GM19238 (cell line): ENCODE results near the gene CDH13.

Source experiments
- DNase-seq: peaks from one replicate; pipeline ENCODE4 v3.0.0; 2011; ENCODE audit warnings: low spot score; ENCODE audit not compliant: insufficient read length

Gene CDH13

DNA sequence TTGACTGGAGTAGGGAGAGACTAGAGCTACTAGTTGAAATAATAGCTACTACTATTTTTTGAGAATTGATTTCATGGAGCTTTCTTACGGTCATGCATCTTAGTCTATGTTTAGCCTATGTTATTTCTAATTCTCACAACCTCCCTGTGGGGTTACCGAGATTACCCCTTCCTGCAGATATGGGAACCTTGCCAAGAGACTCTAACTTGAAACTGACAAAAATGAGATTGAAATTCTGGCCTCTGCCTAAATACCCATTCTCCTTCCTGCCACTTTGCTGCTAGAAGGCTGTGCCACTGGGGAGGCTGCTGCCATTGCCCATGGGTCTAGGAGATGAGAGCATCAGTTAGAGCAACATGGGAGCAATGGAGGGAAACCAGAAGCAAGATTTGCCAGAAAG, 410.3 kb downstream of the CDH13 start:
- DNase-seq, result no peak

DNA sequence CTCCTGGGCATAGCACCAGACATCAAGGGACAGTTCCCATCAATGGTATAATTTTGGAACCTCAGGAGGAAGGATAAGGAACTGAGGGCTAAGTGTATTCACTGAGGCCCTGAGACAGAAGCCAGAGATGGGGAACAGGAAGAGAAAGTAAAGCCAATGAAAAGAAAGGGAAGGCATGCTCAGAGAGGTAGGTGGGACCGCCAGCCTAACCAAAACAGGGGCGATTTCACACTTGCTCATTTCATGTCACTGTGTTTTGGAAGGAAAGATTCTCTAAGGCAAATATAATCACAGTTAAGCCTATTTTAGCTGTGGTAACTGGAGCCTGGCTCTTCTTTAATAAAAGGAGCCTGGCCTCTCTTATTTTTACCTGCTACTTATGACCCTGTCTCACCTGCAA, 411.1 kb downstream of the CDH13 start:
- no peak for DNase-seq

DNA sequence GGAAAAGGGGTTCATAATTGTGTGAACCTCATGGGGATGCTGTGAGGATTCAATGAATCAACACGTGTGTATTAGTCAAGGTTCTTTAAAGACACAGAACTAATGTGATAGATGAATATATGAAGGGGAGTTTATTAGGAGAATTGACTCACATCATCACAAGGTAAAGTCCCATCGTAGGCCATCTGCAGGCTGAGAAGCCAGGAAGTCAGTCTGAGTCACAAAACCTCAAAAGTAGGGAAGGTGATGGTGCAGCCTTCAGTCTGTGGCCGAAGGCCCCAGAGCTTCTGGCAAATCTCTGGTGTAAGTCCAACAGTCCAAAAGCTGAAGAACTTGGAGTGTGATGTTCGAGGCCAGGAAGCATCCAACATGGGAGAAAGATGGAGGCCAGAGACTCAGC, 413.4 kb downstream of the CDH13 start:
- no peak for DNase-seq

DNA sequence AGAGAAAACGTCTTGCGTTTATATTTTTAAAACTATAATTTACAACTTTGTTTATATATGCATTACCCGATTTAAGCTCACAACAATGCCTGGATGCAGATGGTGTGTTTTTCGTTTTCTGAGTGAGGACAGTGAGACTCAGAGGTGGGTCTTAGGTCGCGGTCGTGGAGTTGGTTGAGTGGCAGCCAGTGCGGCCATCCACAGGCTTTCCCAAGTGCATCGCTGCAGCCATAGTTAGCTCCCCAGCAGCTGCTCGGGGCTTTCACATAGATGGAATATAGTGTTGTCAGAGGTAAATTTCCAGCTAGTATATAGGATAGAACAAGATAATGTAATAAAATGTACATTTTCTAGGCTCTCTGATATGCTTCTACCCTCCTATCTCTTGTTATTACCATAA, 417.8 kb downstream of the CDH13 start:
- DNase-seq, result no peak

DNA sequence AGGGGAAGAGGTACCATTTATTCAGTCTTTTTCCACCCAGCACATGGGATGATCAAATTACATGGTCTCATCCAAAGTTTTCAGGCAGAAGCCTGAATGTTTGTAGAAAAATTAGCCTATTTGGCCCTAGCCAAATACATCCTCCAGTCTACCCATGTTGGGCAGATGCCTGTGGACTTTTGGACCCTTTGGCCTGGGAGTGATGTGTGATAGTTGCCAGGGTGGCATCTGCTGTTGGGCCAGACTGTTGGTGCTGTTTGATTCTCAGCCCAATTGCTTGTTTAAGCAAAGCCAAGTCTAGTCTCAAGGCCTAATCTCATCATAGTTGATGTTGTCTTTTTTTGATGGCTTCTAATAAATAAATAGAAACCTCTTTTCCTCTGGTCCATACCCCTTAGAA, 419.0 kb downstream of the CDH13 start:
- no peak for DNase-seq

DNA sequence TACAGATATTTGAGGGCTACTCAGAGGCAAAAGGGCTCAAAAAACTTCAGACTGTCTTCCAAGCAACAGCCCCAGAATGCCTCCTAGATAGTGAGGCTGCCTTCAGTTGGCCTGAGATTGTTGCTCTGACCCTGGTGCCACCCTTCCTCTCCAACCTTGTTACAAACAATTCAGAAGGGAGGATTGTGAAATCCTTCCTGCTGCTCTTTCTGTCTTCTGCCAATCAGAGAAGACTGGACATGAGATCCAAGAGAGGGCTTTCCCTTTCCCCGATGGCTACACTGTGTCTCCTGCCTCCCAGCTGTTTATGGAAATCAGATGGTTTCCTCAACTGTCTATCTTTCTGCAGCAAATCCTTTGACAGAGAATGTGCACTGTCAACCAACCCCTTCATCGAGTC, 419.9 kb downstream of the CDH13 start:
- DNase-seq, result no peak

DNA sequence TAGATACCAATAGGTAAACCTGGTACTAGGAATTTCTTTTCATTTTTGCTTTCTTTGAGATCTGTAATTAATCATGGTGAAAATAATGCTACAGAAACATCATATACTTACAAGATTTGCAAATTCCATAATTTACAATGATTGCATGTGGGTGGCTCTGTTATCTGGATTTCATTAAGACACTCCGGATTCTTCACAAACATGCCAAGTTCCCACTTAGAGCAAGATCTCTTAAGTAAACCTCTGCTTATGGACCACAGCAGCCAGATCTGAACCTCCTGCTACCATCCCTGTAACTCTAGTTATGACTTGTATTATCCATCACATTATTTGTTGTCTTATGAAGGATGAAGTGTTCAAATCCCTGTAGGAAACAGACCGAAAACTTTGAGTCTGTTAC, 424.7 kb downstream of the CDH13 start:
- no peak for DNase-seq

DNA sequence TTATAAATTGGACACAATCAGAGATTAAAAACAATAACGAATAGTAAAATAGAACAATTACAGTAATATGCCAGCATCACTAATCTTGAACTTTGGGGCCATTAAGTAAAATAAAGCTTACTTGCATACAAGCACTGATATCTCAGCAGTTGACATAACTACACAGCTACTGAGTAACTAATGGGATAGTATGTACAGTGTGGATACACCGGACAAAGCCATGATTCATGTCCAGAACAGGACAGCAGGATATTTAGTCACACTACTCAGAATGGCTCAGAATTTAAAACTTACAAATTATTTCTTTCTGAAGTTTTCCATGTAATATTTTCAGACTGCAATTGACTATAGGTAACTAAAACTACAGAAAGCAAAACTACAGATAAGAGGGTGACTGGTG, 427.5 kb downstream of the CDH13 start:
- DNase-seq, result no peak

DNA sequence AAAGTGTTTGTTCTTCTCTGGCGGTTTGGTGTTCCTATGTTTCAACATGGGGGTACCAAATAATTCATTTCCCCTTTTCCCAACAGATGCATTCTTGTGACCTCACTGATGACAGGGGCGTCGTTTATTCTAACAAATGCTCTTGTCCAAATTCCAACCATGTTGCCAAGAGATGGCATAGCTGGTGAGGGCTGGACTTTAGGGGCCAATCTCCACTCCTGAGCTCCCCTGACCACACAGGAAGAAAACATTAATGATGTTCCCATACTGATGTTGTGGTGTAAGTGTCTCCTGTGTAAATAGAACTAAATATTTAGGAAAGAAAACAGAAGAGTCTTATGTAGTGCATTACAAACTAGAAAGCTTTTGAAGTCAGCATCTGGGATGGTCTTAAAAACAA, 431.6 kb downstream of the CDH13 start:
- DNase-seq, result no peak

DNA sequence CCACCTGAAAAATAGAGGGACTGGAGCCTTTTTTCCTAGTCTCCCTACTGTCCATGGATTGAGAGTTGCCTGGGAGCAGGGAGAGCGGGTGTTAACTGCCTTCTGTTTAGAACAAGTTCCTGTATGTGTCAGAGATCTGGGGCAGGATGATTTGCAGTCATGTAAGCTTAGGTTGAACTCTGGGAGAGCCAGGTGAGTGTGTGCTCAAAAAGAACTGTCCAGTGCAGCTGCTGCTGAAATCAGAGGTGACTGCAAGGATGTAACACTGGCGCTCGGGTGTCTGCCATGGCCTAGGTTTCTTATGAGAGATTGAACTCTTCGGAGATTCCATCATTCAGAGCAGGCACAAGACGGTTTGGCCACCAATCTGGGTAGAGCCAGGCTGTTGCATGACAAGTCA, 432.5 kb downstream of the CDH13 start:
- no peak for DNase-seq

DNA sequence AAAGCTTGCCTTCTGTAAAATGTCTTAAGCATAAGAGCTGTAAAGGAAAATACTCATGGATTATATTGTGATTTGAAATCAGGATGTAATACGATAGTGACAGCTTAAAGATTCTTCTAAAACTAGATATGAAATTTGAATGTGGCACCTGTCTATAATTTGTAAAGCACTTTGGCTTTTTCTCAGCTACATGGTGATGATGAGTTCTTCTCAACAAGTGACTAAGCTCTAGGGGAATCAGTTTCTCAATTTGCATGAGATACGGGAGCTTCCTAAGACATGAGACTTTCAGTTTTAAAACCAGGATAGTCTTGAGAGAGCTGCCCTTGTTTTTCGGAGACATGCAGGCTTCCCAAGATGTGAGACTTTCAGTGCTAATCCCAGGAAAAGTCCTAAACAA, 439.2 kb downstream of the CDH13 start:
- no peak for DNase-seq

DNA sequence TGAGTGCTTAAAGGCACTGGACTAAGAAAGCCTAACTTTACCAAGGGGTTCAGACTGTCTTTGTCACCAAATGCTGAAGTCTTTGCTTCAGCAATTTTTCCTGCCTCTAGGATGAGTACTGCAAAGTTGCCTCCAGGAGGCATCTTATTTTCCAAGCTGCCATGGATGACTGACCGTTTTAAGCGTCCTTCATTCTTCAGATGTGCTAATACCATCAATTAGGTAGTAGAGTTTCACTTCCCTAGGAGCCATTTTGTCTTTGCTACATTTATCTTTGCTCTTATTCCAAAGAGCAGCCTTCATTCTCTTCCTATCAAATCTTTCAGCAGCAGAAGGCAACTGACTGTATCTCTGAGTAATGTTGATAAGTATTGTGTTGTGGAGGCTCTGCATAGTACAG, 440.1 kb downstream of the CDH13 start:
- DNase-seq, result no peak

DNA sequence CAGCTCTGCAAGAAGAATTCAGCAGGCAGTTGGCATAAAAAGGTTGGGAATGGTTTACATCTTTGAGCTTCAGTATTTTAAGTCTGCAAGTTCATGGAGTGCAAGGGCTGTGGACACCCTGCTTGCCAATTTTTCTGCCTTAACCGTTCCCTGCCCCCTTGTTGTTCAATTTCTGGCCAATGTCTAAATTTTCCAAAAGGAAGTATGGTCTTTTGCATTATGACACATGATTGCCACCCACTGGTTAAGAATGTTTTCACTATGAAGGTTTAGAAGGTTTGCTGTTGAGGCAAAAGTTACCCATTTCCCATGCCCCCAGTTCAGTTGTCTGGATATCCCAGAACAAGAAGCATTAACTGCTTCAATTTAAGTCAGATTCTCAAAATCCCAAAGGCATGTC, 441.9 kb downstream of the CDH13 start:
- no peak for DNase-seq

DNA sequence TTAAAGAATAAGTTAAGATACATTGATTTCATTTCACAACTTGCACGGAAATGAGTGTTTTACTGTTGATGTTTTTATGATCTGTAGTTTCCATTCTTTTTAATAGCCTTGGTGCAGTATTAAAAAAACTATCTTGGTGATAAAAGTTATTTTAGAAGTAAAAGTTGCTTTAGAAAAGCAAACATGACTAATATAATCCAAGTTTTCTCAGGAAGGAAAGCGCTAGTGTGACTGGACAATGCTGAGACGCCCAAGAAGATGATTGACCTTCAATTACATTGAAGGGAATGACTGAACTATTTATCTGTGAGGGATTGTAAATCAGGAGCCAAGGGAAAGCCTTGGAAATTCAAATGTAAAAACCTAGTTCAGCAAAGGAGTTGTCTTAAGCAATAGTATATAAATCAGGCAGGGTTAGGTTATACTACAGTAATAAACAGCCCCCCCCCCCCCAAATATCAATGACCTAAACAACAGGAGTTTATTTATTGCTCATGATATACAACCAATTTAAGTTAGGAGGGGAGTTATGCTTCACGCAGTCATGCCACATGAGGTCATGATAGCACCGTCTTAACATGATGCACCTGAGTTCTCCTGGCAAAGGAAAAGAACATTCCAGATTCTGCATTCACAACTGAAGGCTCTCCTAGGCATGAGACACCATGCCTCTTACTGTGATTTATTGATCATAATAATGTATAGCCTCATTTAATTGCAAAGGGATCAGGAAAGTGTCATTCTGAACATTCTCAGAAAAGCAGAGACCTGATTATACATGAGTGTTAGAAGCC, 443.8 kb downstream of the CDH13 start:
- DNase-seq, result no peak

DNA sequence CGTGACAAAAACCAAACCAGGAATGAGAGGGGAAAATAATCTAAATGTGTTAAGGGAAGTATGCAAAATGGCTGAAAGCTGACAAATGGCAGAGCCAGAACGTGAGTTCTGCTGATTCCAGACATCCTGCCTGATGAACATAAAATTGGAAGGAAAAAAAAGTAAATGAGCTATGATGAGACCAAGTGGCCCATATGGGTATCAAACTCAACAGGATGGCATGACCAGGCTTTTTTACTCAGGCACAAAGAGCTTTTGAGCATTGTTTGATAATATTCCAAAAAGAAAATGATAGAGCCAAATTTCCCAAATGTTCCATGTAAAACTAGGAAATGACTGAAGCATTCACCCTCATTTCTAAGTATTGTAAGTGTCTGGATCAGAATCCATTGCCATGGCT, 449.2 kb downstream of the CDH13 start:
- DNase-seq, result no peak

DNA sequence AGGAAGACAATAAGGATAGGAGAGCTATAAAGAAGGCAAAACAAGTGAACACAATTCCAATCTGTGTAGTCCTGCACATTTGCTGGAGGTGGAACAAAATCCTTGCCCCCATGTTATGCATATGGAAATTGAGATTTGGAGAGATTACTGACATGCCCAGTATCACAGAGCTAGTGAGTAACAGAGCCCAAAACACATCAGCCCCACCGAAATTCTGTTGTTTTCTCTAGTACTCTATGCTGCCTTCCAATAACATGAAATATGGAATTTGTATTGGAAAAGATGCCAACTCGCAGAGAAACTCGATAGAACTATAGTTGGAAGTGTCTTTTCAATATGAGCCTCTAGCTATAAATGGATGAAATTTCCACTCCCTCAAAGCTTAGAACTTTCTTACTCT, 456.6 kb downstream of the CDH13 start:
- DNase-seq, result no peak

DNA sequence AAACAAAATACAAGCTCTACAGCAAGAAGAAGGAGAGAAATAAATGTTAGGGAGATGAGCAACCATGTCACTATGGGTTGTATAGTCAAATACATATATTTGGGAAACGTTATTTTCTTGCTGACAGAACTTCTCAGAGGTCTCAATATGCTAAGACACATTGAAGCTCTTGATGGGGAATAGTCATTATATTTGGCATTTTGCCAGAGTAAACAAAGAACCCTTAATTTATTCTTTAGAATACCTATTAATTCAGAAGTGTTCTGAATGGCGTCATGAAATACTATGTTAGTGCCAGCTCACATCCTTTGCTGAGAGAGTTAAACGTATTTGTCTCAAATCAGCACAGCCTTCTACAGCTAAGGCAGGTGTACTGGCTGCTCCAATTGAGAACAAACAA, 458.9 kb downstream of the CDH13 start:
- no peak for DNase-seq

DNA sequence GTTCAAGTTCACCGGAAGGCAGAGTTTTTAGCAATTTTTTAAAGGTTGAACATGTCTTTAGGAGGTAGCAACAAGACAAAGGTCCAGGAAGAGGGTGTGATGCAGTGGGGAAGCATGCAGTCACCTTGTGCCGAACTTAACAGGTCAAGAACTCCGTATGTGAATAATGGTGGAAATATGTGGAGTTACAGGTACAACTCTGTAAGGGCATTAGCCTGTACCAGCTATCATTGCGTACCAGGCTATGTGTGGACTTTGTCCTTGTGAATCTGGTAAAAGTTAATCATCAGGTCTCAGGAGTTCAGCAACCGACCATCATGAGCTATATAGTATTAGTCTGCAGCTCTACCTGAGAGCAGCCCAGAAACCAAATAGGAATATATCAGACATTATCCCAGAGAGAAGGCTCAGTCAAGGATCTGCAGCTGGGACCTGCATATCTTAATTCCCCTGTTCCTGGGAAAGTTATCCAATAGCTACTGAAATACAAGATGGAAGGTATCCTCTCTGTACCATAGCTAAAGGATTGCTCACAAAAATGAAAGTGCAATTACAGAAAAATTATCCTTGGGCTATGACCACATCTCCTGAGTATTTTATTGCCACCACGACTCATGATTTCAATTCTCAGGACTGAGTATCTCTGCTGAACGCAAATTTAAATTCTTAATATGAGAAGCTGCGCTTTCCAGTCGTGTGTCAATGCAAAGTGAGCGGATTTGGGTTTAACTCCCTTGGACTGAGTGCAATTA, 469.3 kb downstream of the CDH13 start:
- no peak for DNase-seq

DNA sequence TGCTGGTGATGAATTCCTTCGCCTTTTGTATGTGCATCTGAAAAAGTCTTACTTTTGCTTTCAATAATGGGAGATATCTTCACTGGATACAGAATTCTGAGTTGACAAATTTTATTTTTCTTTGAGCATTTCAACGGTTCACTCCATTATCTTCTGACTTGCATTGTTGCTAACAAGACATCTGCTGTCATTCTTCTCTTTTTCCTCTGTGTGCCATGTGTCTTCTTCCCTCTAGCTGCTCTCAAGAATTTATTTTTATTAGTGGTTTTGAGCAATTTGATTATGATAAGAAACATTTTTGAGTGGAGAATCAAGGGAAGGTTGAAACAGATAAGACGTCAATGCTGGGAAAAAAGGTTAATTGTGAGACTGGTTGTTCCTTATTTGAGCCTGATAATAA, 471.8 kb downstream of the CDH13 start:
- no peak for DNase-seq

DNA sequence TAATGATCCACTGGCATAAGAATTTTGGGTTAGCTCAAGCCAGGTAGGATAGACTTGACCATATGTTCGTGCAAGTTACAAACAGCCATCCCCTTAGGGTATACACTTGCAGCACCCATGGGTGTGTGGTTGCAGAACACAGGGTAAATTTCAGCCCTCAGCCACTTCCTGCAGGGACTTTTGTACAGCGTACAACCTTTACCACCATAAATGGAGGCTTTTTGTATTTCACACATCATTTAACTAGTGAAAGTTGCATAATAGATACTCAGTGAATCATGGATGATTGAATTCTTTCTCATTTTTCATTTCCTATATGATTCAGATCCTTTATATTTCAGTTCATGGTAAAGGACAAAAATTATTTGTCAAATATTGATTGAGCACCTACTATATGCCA, 473.9 kb downstream of the CDH13 start:
- DNase-seq, result no peak

DNA sequence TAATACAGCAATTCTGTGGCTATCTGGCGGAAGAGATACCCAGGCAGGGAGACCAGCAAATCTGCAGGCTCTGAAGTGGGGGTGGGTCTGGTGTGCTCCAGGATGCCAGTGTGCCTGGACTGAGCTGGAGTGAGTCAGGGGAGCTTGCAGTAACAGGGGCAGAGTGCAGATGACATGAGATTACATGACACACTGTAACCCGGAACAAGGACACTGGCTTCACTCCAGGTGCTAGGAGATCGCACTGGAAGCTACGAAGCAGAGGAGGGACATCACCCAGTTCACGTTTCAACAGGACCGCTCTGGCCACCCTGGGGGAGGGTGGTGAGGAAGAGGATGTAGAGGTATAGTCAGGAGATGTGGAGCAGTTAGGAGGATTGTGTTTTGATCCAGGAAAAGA, 475.6 kb downstream of the CDH13 start:
- DNase-seq, result no peak

DNA sequence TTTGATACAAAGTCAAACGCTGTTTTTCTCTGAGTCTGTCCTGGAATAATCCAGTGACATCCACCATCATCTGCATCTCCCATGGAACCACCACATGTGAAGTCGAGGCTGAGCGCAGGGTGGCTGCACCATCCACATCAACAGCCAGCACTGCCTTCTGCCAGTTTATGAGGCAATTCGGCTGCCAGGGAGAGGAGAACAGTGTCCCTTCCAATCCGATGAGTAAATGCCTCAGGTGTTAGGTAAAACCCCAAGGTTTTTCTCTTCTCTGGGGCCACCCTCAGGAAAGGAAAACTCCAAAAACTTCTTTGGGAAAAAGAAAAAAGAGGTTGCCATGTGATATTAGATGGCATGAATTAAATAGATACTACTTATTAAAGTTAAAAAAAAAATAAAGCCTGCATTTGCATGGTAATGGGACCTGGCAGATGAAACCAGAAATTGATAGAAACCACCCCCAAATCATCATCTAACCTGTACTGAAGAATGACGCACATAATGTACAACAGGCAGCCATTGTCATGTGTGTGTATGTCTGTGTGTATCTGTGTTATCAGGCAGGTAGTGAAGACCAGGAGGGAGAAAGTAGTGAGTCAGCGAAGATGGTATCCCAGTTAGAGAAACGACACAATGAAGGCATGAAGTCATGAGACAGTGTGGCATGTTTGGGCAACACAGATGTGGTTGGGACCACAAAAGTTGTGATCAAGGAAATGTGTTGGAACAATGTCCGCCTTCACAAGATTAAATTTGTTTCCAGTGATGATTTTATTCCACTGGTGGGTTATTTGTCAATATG, 478.7 kb downstream of the CDH13 start:
- DNase-seq, result no peak
